ENCODE measurements around the gene ANO6. TPM values are rescaled to one million over a fixed set of nuclear protein-coding genes. Genes with fewer than 3 reads are reported as not detected.
"Not testable (repeated sequence)": the region's sequence is repeated elsewhere in the genome, so short reads cannot be mapped to it uniquely, and the experiment has no call there.

Gene ANO6
- total RNA-seq, 2 experiments from 2014 or later, result 29.2 to 29.8 TPM

GRCh38 chr12:45259675-45260074 lies 43.8 kb downstream of the ANO6 start:
- Mint-ChIP-seq H3K36me3 (ENCODE audit: low read depth) (no peaks in the 10 kb centered on the region), H3K27ac (no peak overlapping the region), H3K4me1 (peaks cover 19% of the 10 kb centered on the region), H3K27me3 (no peaks in the 10 kb centered on the region), H3K4me3 (no peak overlapping the region), H3K9me3 (no peaks in the 10 kb centered on the region)
- ChIA-PET CTCF (no interaction called here), POLR2A (no interaction called here)
- DNase-seq, result no peak

DNA sequence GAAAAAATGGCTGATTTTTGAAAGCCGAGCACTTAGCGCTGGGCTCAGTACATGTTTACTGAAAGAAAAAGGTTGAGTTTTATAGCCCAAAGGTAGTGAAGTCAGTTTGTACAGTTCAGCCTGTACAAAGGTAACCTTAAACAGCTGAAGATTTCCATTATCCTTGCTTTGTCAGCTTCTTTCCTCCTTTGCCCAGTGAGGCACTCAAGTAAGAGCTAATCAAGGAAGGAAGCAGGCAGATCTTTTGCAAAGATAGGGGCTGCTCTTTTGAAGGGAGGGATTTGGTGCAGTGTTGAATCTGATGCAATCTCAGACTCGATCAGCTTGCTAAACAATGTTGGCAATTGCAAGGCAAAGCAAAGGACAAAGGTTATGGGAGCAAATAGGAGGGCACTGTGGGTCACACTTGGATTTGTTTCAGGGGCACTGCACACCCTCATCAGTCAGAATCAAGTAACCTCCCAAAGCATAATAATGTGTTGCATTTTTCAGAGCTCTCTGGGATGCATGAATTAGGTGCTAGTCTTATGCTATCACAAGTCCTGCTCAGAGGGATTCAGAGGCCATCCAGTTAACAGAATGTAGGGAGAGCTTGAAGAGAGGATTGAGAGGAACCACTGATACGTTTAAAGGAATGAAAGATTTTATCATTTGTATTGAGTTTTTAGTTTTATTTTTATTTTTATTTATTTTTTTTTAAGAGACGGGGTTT lies 44.4 kb downstream of the ANO6 start:
- H3K4me3 Mint-ChIP-seq, result no peak overlapping the region
- H3K4me1 Mint-ChIP-seq, result peaks cover 19% of the 10 kb centered on the region
- no peaks in the 10 kb centered on the region for H3K9me3 Mint-ChIP-seq
- no peaks in the 10 kb centered on the region for H3K27me3 Mint-ChIP-seq
- POLR2A ChIA-PET, result no interaction called here
- H3K36me3 Mint-ChIP-seq (ENCODE audit: low read depth), result no peaks in the 10 kb centered on the region
- DNase-seq, result no peak
- CTCF ChIA-PET, result no interaction called here
- H3K27ac Mint-ChIP-seq, result no peak overlapping the region

GRCh38 chr12:45260854-45261253 lies 45.0 kb downstream of the ANO6 start:
- Mint-ChIP-seq H3K27me3 (no peaks in the 10 kb centered on the region), H3K36me3 (ENCODE audit: low read depth) (no peaks in the 10 kb centered on the region), H3K9me3 (no peaks in the 10 kb centered on the region), H3K27ac (no peak overlapping the region), H3K4me1 (peaks cover 19% of the 10 kb centered on the region), H3K4me3 (no peak overlapping the region)
- no peak for DNase-seq
- ChIA-PET POLR2A (no interaction called here), CTCF (no interaction called here)

- POLR2A ChIA-PET; H3K27me3 Mint-ChIP-seq; H3K9me3 Mint-ChIP-seq; H3K4me3 Mint-ChIP-seq; H3K27ac Mint-ChIP-seq; DNase-seq; CTCF ChIA-PET; H3K36me3 Mint-ChIP-seq (ENCODE audit: low read depth): not testable (repeated sequence)
- peaks cover 15% of the 10 kb centered on the region for H3K4me1 Mint-ChIP-seq
Measured at GRCh38 chr12:45262185-45262584, 46.3 kb downstream of the ANO6 start.

DNA sequence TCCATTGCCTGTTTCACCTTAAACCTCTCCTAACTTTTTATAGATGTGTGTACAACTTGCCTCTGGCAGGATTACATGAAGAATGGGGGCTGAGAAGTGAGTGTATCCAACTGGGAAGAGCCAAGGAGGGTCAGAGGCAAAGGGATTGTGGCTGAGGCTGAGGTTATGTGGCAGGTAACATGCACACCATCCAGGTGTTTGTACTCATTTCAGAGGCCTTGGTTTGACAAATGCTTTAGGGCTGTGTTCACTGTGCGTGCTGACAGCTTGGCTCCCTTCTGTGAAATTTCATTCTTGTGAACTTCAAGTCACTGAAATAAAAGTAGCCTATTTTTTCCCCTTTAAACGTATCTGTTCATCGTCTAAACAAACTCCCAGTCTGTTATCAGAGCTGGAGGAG lies 47.7 kb downstream of the ANO6 start:
- no peaks in the 10 kb centered on the region for H3K27me3 Mint-ChIP-seq
- peaks cover 12% of the 10 kb centered on the region for H3K4me1 Mint-ChIP-seq
- no peak for DNase-seq
- no peaks in the 10 kb centered on the region for H3K36me3 Mint-ChIP-seq (ENCODE audit: low read depth)
- no peak overlapping the region for H3K27ac Mint-ChIP-seq
- H3K9me3 Mint-ChIP-seq, result no peaks in the 10 kb centered on the region
- no peak overlapping the region for H3K4me3 Mint-ChIP-seq
- ChIA-PET CTCF (interaction anchor here (0.7 kb wide), 1 partner anchor 209 kb away, joined by 3 read pairs; no protein-coding TSS in a partner anchor), POLR2A (no interaction called here)

GRCh38 chr12:45268672-45269411 lies 52.9 kb downstream of the ANO6 start:
- no peak overlapping the region for H3K27ac Mint-ChIP-seq
- CTCF ChIA-PET, result no interaction called here
- POLR2A ChIA-PET, result no interaction called here
- H3K27me3 Mint-ChIP-seq, result no peaks in the 10 kb centered on the region
- H3K36me3 Mint-ChIP-seq (ENCODE audit: low read depth), result peaks cover 7% of the 10 kb centered on the region
- H3K9me3 Mint-ChIP-seq, result no peaks in the 10 kb centered on the region
- H3K4me3 Mint-ChIP-seq, result no peak overlapping the region
- DNase-seq, result no peak
- H3K4me1 Mint-ChIP-seq, result peaks cover 4% of the 10 kb centered on the region

DNA sequence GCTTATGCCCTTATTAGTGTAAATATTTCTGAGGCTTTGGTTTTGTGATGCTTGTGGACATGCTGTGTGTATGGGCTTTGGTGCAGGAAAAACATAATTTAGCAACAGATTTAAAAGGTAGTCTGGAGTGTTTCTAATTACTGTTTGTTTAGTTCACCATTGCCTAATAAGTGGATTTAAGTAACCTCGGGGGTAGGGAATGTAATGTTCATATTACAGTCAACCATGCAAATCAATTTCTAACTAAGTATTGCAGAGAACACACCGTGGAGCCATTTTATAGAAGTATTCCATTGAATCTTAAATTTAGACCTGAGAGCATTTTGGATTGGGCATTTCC lies 53.5 kb downstream of the ANO6 start:
- no peak for DNase-seq
- no peaks in the 10 kb centered on the region for H3K27me3 Mint-ChIP-seq
- POLR2A ChIA-PET, result no interaction called here
- peaks cover 7% of the 10 kb centered on the region for H3K36me3 Mint-ChIP-seq (ENCODE audit: low read depth)
- H3K4me3 Mint-ChIP-seq, result no peak overlapping the region
- H3K27ac Mint-ChIP-seq, result no peak overlapping the region
- CTCF ChIA-PET, result no interaction called here
- no peaks in the 10 kb centered on the region for H3K9me3 Mint-ChIP-seq
- peaks cover 4% of the 10 kb centered on the region for H3K4me1 Mint-ChIP-seq

DNA sequence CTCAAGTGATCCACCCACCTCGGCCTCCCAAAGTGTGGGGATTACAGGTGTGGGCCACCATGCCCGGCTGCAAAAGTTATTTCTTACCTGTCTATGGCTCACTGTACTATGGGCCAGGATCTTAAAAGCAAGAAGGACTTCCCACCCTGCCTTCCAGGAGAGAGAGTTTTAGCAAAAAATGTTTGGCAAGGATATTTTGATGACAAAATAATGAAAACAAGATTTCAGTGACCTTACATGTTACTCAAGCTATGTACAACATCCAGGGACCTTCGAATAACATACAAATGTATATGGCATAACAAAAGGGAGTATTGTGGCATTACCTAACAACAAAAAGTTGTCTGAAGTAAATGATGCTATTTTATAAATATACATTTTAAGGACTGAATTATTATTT lies 55.1 kb downstream of the ANO6 start:
- POLR2A ChIA-PET, result no interaction called here
- CTCF ChIA-PET, result no interaction called here
- no peaks in the 10 kb centered on the region for H3K9me3 Mint-ChIP-seq
- peaks cover 4% of the 10 kb centered on the region for H3K4me1 Mint-ChIP-seq
- no peaks in the 10 kb centered on the region for H3K27me3 Mint-ChIP-seq
- DNase-seq, result no peak
- no peak overlapping the region for H3K27ac Mint-ChIP-seq
- peaks cover 7% of the 10 kb centered on the region for H3K36me3 Mint-ChIP-seq (ENCODE audit: low read depth)
- no peak overlapping the region for H3K4me3 Mint-ChIP-seq

DNA sequence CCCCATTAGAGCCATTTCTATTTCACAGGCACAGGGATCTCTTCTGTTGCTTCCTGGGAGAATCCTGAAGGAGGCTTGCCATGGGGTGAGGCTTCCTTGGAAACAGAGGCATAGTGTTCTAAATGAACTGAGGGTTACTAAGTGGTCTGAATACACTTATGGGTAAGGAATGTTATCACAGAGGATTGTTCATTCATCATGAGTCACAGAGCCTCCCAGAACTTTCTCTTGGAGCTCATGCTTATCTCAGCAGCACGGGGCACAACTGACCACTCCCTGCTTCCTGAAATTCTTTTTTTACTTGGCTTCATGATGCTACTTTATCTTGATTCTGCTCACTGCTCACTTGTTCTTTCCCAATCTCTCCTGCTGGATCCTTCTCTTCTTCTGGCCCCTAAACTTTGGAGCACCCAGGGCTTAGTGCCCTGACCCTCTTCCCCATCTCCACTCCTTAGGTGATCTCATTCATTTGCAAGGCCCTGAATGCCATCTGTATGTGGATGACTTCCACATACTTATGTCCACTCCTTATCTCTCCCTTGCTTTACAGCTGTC lies 57.9 kb downstream of the ANO6 start:
- no peaks in the 10 kb centered on the region for H3K27me3 Mint-ChIP-seq
- H3K9me3 Mint-ChIP-seq, result no peaks in the 10 kb centered on the region
- no peak overlapping the region for H3K27ac Mint-ChIP-seq
- H3K4me1 Mint-ChIP-seq, result no peaks in the 10 kb centered on the region
- H3K36me3 Mint-ChIP-seq (ENCODE audit: low read depth), result peaks cover 10% of the 10 kb centered on the region
- no peak for DNase-seq
- no peak overlapping the region for H3K4me3 Mint-ChIP-seq
- POLR2A ChIA-PET, result no interaction called here
- CTCF ChIA-PET, result no interaction called here

DNA sequence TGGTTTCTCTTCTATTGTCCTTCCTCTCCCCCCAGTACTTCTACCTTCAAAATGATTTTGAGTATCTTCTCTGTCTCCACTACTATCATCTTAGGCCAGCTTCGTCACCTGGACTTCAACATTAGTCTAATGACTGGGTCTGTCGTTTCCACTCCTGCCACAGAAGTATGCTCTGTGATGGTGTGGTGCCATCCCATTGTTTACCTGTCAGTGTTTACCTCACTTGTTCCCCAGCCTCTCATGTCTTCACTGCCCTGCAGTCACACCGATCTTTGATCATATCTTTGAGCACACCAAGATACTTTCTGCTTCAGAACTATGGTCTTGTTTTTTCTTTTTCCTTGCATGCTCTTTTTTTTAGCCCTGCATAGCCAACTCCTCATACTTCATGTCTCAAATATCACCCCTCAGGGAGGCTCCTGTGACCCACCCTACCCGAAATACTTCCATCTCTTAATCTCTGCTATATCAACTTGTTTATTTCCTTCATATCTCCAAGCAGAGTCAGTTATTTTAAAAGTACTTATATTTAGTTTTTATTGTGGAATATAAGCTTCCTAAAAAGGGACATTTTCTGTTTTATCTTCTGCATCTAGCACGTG lies 60.4 kb downstream of the ANO6 start:
- peaks cover 19% of the 10 kb centered on the region for H3K36me3 Mint-ChIP-seq (ENCODE audit: low read depth)
- no peaks in the 10 kb centered on the region for H3K4me1 Mint-ChIP-seq
- DNase-seq, result no peak
- CTCF ChIA-PET, result no interaction called here
- no peaks in the 10 kb centered on the region for H3K27me3 Mint-ChIP-seq
- H3K4me3 Mint-ChIP-seq, result no peak overlapping the region
- H3K27ac Mint-ChIP-seq, result no peak overlapping the region
- POLR2A ChIA-PET, result interaction anchor here (1.6 kb wide), 1 partner anchor 11 kb away, joined by 5 read pairs; no protein-coding TSS in a partner anchor
- H3K9me3 Mint-ChIP-seq, result peaks cover 2% of the 10 kb centered on the region

DNA sequence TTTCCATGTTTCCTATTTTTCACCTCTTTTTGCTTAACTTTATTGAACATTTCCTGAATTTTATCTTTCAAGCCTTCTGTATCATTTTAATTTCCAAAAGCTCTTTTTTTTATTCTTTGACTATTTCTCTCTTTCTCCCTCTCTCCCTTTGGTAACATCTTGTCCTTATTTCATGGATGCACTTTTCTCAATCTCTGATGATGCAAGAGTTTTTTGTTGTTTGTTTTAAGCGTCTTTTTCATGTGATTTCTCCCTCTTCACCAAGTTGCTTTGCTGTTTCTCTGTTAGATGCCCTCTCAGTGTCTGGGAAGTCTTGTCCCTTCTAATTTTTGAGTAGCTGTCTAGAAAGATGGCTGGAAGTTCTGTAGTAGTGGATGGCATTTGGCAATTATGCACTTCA lies 62.6 kb downstream of the ANO6 start:
- H3K27me3 Mint-ChIP-seq, result no peaks in the 10 kb centered on the region
- peaks cover 24% of the 10 kb centered on the region for H3K36me3 Mint-ChIP-seq (ENCODE audit: low read depth)
- no peak overlapping the region for H3K4me3 Mint-ChIP-seq
- POLR2A ChIA-PET, result no interaction called here
- peaks cover 4% of the 10 kb centered on the region for H3K9me3 Mint-ChIP-seq
- no peaks in the 10 kb centered on the region for H3K4me1 Mint-ChIP-seq
- no peak overlapping the region for H3K27ac Mint-ChIP-seq
- CTCF ChIA-PET, result no interaction called here
- DNase-seq, result no peak

- Mint-ChIP-seq H3K4me1 (no peaks in the 10 kb centered on the region), H3K27ac (no peak overlapping the region), H3K9me3 (peaks cover 4% of the 10 kb centered on the region), H3K27me3 (no peaks in the 10 kb centered on the region), H3K4me3 (no peak overlapping the region), H3K36me3 (ENCODE audit: low read depth) (peaks cover 24% of the 10 kb centered on the region)
- POLR2A ChIA-PET, result no interaction called here
- CTCF ChIA-PET, result no interaction called here
- no peak for DNase-seq
Measured at GRCh38 chr12:45279931-45280830, 64.3 kb downstream of the ANO6 start.

DNA sequence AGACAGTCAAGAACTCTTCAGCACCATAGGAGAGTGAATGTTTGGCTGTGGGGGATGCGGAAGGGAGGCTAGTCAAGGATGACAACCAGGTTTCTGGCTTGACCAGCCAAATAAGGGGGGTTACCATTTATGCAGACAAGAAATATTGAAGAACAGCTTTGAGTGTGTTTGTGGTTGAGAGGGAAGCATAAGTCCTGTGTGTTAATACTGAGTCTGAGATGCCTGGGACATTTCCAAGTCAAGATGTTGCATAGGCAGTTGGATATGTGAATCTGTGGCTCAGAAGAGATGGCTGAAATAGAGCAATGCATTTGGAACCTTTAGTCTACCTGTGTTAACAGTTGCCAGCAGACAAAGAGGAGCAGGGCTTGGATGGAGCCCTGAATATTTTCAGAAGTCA lies 66.1 kb downstream of the ANO6 start:
- Mint-ChIP-seq H3K4me1 (no peaks in the 10 kb centered on the region), H3K36me3 (ENCODE audit: low read depth) (peaks cover 24% of the 10 kb centered on the region), H3K4me3 (no peak overlapping the region), H3K9me3 (peaks cover 4% of the 10 kb centered on the region), H3K27ac (no peak overlapping the region), H3K27me3 (no peaks in the 10 kb centered on the region)
- no peak for DNase-seq
- POLR2A ChIA-PET, result no interaction called here
- CTCF ChIA-PET, result no interaction called here
